ENCODE measurements around the gene C10orf90. TPM values are rescaled to one million over a fixed set of nuclear protein-coding genes. Genes with fewer than 3 reads are reported as not detected.

C10orf90 gene
- total and polyA plus RNA-seq, 2 of the 8 experiments (the other 6 are each of a cell fraction or from before 2014, with no cell fraction given) = 0.21 TPM; not detected in 1

- TF ChIP-seq TCF12 (IDR thresholded peaks at IDR 0.05; ENCODE audit: low read depth, low read length) = no peak
- TF ChIP-seq CBX8 (IDR thresholded peaks at IDR 0.05; ENCODE audit: borderline replicate concordance, low read depth, low read length) = no peak
- no peak for TF ChIP-seq MAFK (IDR thresholded peaks at IDR 0.05; ENCODE audit: low read depth, low read length)
- no peak for TF ChIP-seq RFX5 (IDR thresholded peaks at IDR 0.05; ENCODE audit: borderline replicate concordance, low read depth, low read length)
- TF ChIP-seq, protein P1, sequence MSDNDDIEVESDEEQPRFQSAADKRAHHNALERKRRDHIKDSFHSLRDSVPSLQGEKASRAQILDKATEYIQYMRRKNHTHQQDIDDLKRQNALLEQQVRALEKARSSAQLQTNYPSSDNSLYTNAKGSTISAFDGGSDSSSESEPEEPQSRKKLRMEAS (IDR thresholded peaks at IDR 0.05) = no peak
- TF ChIP-seq KDM4A (IDR thresholded peaks at IDR 0.05; ENCODE audit: low read depth, low read length, severe bottlenecking) = no peak
- no peak for TF ChIP-seq CHD1 (IDR thresholded peaks at IDR 0.05; ENCODE audit: low read depth, low read length)
Measured at GRCh38 chr10:126376956-126377355, 293.5 kb downstream of the C10orf90 start (continued).

Data from H1 (cell line).